GM21619 (cell line): ENCODE data around the gene SPEF1.
A peak's percentile ranks its signal among the peaks of the same experiment; 100 is the strongest.
"Not testable (repeated sequence)": the region's sequence is repeated elsewhere in the genome, so short reads cannot be mapped to it uniquely, and the experiment has no call there.

Experiments used
- ATAC-seq: cut with Tn5 transposase; IDR thresholded peaks from one replicate; pipeline ENCODE4 v1.9.1; 2021; ENCODE audit not compliant: unreplicated experiment

Gene SPEF1, protein sequence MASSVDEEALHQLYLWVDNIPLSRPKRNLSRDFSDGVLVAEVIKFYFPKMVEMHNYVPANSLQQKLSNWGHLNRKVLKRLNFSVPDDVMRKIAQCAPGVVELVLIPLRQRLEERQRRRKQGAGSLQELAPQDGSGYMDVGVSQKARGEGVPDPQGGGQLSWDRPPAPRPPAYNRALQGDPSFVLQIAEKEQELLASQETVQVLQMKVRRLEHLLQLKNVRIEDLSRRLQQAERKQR

DNA sequence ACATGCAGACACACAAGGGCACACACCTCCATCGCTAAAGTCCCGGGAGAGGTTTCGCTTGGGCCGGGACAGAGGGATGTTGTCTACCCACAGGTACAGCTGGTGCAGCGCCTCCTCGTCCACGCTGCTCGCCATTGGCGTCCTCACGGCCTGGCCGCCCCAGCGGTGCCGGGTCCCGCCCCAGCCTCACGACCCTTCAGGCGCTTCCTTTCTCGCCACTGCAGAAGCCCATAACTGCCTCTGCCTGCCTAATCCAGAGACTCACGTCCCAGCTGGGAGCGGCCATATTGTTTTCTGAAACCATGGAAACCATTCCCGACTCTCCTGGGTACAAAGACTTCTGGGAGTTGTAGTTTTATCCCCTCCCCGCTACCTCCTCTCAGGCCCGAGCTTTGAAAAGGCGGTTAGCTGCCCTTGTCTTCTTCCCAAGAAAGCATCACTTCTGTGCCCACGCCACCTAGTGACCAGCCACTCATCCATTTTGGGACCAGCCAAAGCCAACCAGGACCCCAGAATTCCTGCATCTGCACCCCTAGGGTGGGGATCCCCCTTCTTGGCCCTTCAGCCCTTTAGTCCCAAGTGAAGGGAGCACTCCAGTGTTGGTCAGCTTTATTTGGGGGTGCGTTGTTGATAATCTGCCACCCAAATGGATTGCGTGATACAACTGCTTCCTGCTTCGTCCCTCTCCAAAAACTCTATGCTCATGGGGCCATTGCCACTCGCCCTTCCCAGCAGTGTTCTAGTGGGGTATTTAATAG is at the start of gene SPEF1:
Gene SPEF1, minus strand, starts transcription at position 296 of the 758 bp plus-strand sequence. Its CDS starts 161 bp downstream, at position 135.
- no peak for ATAC-seq

DNA sequence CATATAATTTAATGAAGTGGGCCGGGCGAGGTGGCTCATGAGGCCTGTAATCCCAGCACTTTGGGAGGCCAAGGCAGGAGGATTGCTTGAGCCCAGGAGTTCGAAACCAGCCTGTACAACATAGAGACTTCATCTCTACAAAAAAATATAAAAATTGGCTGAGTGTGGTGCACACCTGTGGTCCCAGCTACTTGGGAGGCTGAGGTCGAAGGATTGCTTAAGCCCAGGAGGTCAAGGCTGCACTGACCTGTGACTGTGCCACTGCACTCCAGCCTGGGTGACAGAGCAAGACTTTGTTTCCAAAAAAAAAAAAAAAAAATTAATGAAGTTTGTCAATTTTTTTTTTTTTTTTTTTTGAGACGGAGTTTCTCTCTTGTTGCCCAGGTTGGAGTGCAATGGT is 48.6 kb upstream of the SPEF1 start:
- ATAC-seq = not testable (repeated sequence)

- no peak for ATAC-seq
These were observed 47.5 kb upstream of the SPEF1 start for GRCh38 chr20:3828798-3829197.

GRCh38 chr20:3826420-3826819 is 45.2 kb upstream of the SPEF1 start:
- no peak for ATAC-seq

DNA sequence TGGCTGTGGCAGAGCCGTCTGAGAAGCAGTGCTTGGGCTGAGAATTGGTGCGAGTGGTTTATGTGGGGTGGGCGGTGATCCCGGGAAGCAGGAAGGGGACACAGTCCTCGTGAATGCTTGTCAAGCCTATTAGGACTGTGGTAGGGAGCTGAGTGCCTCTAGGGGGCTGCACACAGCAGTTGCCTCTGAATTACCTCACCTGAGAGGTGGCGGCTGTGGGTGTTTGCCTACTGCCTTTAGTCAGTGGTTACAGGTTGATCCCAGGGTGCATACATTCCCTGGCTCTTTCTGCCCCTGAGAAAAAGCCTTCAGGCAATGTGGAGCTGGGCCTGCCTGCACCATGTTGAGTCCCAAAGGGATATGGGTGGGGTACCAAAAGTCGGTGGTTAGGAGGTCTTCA is 44.3 kb upstream of the SPEF1 start:
- ATAC-seq = no peak

- no peak for ATAC-seq
These were observed 42.6 kb upstream of the SPEF1 start for GRCh38 chr20:3823881-3824280.

DNA sequence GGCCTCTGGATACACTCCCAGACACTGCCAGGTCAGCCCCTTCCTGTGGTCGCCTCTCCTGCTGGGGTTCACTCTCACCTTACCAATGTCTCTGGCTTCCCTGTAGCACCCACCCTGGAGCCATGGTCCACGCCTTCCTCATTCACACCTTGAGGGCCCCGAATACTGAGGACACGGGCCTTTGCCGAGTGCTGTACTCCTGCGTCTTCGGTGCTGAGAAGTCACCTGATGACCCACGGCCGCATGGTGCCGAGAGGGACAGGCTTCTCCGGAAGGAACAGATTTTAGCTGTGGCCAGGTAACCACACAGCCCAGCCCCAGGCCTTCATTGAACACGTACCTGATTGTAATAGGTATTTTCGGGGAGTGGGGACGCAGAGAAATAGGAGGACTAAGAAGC is 40.7 kb upstream of the SPEF1 start:
- no peak for ATAC-seq

- no peak for ATAC-seq
These were observed 39.9 kb upstream of the SPEF1 start for GRCh38 chr20:3820901-3821727.

DNA sequence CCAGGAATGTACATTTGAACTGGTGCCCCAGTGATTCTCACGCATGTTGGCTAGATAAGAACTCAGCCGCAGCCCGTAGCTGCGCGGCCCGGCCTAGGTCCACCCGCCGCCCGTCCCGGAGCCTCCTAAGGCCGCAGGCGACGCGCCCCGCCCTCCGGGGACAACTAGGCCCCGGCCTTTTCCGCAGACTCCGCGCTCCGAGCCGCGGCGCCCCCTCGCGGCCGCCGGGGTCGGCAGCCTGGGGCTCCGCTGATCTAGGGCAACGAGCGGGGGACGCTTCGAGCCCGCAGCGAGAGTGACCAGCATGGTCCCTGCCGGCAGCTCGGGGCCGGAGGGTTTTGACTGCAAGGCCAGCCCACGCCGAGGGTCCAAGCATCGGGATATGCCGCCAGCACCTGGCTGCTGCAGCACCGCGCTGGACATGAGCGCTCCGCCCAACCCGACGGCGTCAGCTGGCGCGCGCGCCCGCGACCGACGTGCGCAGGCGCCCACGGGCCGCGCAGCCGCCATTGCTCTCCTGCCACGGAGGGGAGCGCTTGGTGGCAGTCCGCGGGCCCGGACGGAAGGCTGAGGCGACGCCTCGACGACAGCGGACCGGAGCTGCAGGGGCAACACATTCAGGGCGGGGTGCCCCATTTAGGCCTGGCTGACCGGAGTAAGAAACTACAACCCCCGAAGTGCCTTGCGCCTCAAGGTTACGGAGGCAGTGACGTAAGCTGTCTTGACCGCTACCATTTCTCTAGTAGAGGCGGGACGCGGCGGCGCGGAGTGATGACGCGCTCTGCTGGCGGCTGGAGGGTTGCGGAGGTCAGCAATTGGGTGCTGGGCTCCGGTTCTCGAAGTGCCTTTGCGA is 39.0 kb upstream of the SPEF1 start, which contains the start of gene AP5S1:
Gene AP5S1, plus strand, starts transcription at position 500 of the 853 bp plus-strand sequence. CDS start 1,571 bp downstream, outside the sequence.
- ATAC-seq = peak; percentile 76

DNA sequence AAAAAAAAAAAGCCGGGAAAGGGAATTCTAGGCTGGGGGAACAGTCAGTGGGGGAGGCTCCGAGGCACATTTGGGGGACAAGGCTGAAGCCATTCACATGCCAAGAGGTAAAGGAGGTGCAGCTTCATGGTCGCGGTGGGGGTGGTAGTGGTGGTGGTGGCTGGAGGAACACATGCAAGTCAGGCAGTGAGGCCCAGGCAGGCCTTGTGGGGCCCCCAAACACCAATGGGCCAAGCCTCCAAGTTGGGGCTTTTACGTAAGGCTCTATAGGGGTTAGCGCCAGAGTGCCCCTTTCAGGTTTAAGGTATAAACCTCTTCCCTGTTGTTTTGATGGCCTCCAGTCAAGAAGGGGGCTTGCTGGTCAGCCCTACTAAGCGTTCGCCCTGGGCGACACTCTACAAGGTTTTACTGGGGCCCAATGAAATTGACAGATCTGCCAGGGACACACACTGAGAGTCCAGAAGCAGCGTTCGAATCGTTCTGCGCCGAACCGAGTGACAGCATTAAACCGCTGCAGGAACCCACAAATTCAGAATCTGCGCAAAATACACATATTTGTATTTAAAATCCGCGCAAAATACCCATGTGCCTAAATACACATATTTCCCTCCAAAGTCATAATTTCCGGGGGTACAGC is 38.3 kb upstream of the SPEF1 start:
- no peak for ATAC-seq

DNA sequence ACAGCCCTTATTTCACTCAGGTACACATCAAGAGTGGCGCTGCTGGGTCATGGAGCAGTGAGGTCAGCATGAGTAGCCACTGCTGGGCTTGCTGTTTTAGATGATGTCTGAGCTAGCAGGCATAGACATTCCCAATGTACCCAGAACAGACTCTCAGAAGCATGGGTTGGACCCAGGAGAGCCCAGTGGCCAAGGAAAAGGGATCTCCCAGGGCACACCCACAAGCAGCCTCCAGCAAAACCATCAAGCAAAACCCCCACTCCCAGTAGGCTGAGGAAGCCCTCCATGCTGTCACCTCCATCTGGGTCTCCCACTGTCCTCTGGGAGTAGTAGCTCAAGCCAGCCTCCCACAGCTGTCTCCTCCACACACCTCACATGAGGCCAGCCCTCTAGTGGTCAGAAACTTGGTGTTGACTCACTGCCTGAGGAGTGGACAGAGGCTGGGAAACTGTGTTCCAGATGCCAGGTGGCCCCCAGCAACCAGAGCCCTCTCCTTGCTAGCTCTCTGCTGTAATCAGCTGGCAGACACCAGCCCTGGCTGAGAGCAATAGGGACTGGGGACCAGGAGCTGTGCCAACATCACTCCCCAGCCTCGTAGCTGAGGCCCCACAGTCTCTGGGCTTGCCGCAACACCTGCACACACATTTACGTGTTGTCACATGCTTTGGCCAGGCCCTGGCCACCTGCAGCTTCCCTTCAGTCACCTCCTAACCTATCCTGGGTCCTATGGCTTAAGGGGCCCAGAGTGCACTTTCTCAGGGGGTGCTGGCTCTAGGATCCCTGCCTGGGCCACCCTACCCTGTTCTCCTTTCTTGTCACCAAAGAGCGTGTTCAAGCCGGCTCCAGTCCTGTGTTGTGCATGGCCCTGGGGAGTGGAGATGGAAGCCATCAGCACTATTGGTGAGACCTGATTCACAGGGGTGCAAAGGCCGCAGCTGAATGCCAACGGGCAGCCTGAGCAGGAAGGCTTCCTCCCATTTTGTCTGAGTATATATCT is 37.2 kb upstream of the SPEF1 start:
- no peak for ATAC-seq

DNA sequence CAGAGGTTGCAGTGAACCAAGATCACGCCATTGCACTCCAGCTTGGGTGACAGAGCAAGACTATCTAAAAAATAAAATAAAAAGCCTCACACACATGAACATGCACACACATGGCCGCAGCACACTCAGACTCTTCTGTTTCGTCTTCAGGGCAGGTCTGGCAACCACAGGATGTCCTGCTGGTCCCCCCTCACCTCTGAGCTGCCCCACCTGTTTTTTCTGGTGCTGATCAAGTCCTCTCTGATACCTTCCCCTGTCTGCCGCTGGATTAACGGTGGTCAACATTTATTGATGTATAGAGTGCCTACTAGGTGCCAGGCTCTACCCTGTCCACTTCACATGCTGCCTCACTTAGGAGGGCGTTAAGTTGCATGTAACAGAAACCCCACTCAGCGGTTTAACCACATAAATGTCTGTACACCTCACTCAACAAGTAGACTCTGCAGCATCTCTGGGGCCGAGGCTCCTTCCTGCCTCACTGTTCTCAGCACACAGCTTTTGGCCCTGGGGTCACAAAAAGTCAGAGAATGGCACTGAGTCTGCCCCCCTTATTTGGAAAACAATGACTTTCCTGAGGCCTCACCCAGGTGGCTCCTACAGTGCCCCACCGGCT is 34.6 kb upstream of the SPEF1 start:
- no peak for ATAC-seq

DNA sequence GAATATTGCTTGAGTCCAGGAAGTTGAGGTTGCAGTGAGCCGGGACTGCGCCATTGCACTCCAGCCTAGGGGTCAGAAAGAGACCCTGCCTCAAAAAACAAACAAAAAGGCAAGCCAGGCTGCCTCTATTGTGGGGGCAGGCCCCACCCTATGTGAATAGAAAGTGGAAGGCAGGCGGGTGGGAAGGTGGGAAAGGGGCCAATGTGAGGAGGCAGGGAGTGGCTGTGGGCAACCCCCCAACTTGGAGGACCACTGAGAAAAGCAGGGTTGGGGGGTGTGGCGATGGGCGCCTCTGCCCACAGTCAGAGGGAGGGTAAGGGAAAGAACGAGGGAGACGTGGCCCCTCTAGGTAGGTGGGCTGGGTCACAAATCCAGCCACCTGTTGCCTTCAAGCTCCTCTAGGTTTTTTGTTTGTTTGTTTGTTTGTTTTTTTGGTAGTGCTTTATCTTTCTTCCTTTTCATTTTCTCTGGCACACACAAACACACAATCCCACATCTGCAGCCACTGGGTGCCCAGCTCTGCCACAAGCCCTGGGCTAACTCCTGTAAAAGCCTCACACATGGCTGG is 33.8 kb upstream of the SPEF1 start:
- ATAC-seq = no peak

GRCh38 chr20:3813848-3814581 is 32.8 kb upstream of the SPEF1 start:
- no peak for ATAC-seq

GRCh38 chr20:3812975-3813847 is 32.0 kb upstream of the SPEF1 start:
- ATAC-seq = no peak

DNA sequence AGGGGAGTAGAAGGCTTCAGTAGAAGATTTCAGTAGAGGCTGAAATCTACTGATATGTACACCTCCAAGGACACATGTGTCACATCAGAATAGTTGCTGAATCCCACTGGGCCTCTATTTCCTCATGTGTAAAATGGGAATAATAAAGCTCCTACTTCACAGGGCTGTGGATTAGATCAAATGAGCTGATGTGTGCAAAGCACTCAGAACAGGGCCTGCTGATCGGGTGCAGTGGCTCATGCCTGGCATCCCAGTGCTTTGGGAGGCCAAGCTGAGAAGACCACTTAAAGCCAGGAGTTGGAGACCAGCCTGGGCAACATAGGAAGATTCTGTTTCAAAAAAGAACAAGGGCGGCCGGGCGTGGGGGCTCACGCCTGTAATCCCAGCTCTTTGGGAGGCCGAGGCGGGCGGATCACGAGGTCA is 31.0 kb upstream of the SPEF1 start:
- no peak for ATAC-seq
